Bronchial epithelial cell (primary cell): ENCODE measurements around the gene NTRK2. TPM values are rescaled to one million over a fixed set of nuclear protein-coding genes. Genes with fewer than 3 reads are reported as not detected.

Experiments
- DNase-seq: peaks from one replicate; pipeline ENCODE4 v3.0.0-alpha.2; 2010; ENCODE audit warnings: low read depth
- FAIRE-seq: peaks from 2 replicates; lab custom pipeline; 2011; peaks lifted over from hg19 to GRCh38; lab: Jason Lieb, UNC
- H3K27me3 ChIP-seq: 2 replicates; pipeline ENCODE4 v1.5.1; 2011; ENCODE audit warnings: low read length; ENCODE audit not compliant: control insufficient read depth, insufficient read depth
- H3K36me3 ChIP-seq: 2 replicates; pipeline ENCODE4 v1.5.1; 2011; ENCODE audit warnings: low read length; ENCODE audit not compliant: control insufficient read depth, insufficient read depth
- H3K4me3 ChIP-seq: 2 replicates; pipeline ENCODE4 v1.5.1; 2011; ENCODE audit warnings: mild to moderate bottlenecking, low read depth, low read length, control low read depth
- CTCF ChIP-seq: IDR thresholded peaks from 2 replicates; pipeline ENCODE4 v1.5.1; 2011; ENCODE audit warnings: mild to moderate bottlenecking, moderate library complexity, low read length, control low read depth, inconsistent platforms; ENCODE audit not compliant: insufficient read depth, severe bottlenecking
- total RNA-seq: library from RNA; depleted of rRNA; stranded (reverse); fragments of >200 nt; gene quantifications from 2 replicates; pipeline ENCODE4 v1.2.1, GENCODE V29; 2014

Gene NTRK2
- total RNA-seq, 1 donor from 2014 or later: not detected

- H3K4me3 ChIP-seq: no peak overlapping the region
- TF ChIP-seq CTCF: no peak
- DNase-seq (no peak), FAIRE-seq (peak; percentile 7)
- peaks cover 17% of the 10 kb centered on the region for H3K27me3 ChIP-seq
- H3K36me3 ChIP-seq: no peaks in the 10 kb centered on the region
These were observed 2.3 kb downstream of the NTRK2 start for GRCh38 chr9:84671586-84672521.

- no peak for FAIRE-seq
- Histone ChIP-seq H3K4me3 (no peak overlapping the region), H3K36me3 (no peaks in the 10 kb centered on the region), H3K27me3 (peaks cover 17% of the 10 kb centered on the region)
- TF ChIP-seq CTCF: no peak
- DNase-seq: no peak
These were observed 4.3 kb downstream of the NTRK2 start for GRCh38 chr9:84673806-84674205.

- H3K36me3 ChIP-seq: no peaks in the 10 kb centered on the region
- no peak overlapping the region for H3K4me3 ChIP-seq
- H3K27me3 ChIP-seq: peaks cover 2% of the 10 kb centered on the region
- TF ChIP-seq CTCF: no peak
- DNase-seq: no peak
- no peak for FAIRE-seq
These were observed 7.6 kb downstream of the NTRK2 start for GRCh38 chr9:84677080-84677479.

GRCh38 chr9:84679571-84679970, 10.0 kb downstream of the NTRK2 start:
- FAIRE-seq (no peak), DNase-seq (no peak)
- Histone ChIP-seq H3K36me3 (no peaks in the 10 kb centered on the region), H3K4me3 (no peak overlapping the region), H3K27me3 (peaks cover 2% of the 10 kb centered on the region)
- no peak for TF ChIP-seq CTCF

GRCh38 chr9:84681516-84682285, 12.2 kb downstream of the NTRK2 start:
- Histone ChIP-seq H3K27me3 (no peaks in the 10 kb centered on the region), H3K36me3 (no peaks in the 10 kb centered on the region), H3K4me3 (no peak overlapping the region)
- FAIRE-seq: no peak
- DNase-seq: no peak
- TF ChIP-seq CTCF: no peak
